Testis (tissue), 2 donors: ENCODE results near the gene GRIA4.

Experiments
- CTCF ChIP-seq, 3 experiments: fragments of 450-650 bp in 2 of 3; fragments of 200-600 bp in 1 of 3; sonication (generic) in 1 of 3; IDR thresholded peaks; one replicate each; pipeline ENCODE4 v1.5.1; 2016 to 2019; ENCODE audit warnings: antibody characterized with exemption in 3 of 3, mild to moderate bottlenecking in 2 of 3, moderate library complexity in 1 of 3
- POLR2A ChIP-seq: fragments of 450-650 bp; IDR thresholded peaks from one replicate; pipeline ENCODE4 v1.6.1; 2017; ENCODE audit warnings: antibody characterized with exemption, mild to moderate bottlenecking, moderate library complexity

- TF ChIP-seq CTCF (IDR thresholded peaks at IDR 0.05) (no peak), POLR2A (no peak)
Observed at GRCh38 chr11:105953886-105954285, 344.0 kb downstream of the GRIA4 start.
